SK-N-MC (cell line): ENCODE measurements around the gene NDUFAB1.

Experiments used
- EZH2 ChIP-seq: fragments of 200-600 bp; sonication (generic); IDR thresholded peaks from one replicate; pipeline ENCODE4 v1.6.1; 2017; ENCODE audit warnings: antibody characterized with exemption
- POLR2AphosphoS5 ChIP-seq: IDR thresholded peaks from 2 replicates; pipeline ENCODE4 v1.6.1; 2012; ENCODE audit warnings: mild to moderate bottlenecking, low read depth, low read length, borderline replicate concordance

DNA sequence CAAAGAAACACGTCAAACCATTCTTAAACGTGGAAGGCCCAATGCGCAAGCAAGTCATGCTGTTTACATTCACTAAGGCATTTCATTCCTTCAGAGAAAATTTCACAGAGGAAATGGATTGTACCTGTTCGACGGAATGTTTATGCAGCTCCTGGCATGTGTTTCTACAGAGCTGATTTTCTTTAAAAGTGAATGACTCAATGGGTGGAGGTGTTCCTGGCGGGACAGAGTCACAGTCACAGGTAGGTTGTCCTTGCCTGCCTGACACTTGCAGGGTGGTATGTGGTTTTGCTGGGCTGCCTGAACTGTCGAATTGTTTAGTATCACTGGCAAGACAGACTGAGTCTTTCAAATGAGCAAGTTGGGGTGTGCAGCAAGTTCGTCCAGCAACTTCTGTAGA is 33.4 kb upstream of the NDUFAB1 start:
- TF ChIP-seq POLR2AphosphoS5, result no peak
- no peak for TF ChIP-seq EZH2
